ENCODE data around the gene ERAS.
A peak's percentile ranks its signal among the peaks of the same experiment; 100 is the strongest.
"Not testable (repeated sequence)": the region's sequence is repeated elsewhere in the genome, so short reads cannot be mapped to it uniquely, and the experiment has no call there.

The ERAS gene

GRCh38 chrX:48798318-48798717, 28.0 kb upstream of the ERAS start:
- no peak for DNase-seq (ENCODE audit: low read depth in 2 of 2)

- no peak for DNase-seq (ENCODE audit: low read depth in 2 of 2)
These were observed 25.6 kb upstream of the ERAS start for GRCh38 chrX:48800574-48801279.

DNA sequence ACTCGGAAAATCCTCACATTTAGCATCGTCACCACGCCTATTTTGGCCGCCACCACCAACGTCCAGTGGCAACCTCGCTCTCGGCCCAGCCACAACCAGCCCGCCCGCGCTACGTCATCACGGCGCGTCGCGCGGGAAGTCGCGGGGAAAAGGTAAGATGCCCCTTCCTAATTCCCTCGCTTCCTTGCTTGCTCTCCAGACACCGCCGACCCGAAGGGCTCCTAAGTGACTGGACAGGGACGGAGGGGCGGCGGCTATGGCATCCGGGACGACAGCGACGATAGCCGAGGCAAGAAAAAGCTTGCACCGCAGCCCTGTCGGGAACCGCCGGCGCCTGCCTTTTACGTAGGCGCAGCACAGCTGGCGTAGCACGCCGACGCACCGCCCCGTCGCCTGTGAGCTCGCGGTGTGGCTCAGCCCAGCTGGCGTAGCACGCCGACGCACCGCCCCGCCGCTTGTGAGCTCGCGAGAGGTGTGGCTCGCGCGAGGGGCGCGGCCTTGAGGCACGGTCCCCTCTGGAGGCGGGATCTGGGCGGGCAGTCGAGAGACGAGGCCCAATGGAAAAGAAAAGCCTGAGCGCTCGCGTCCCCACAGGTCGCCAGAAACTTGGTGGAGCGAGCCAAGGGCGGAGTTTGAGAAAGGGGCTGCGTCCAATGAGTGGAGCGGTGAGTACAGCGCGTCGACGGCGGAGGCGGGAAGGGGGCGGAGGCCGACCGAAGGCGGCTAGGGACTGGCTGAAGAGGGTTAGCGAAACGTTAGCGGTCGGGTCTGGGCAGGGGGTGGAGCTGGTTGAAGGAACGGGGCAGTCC, 24.8 kb upstream of the ERAS start, which contains the start of gene HDAC6:
HDAC6 (plus strand) TSS at position 788 of the 809 bp plus-strand sequence. CDS start 626 bp downstream, outside the sequence.
- peak; percentile 91 for DNase-seq (ENCODE audit: low read depth in 2 of 2)

- DNase-seq (ENCODE audit: low read depth in 2 of 2), result peak in 1 of 2 donors; percentile 11
These were observed 24.0 kb upstream of the ERAS start for GRCh38 chrX:48802089-48802904.

GRCh38 chrX:48802905-48803200, 23.5 kb upstream of the ERAS start:
- DNase-seq (ENCODE audit: low read depth in 2 of 2), result no peak

GRCh38 chrX:48806081-48806480, 20.2 kb upstream of the ERAS start:
- DNase-seq (ENCODE audit: low read depth in 2 of 2), result no peak

GRCh38 chrX:48813644-48814043, 12.7 kb upstream of the ERAS start:
- no peak for DNase-seq (ENCODE audit: low read depth in 2 of 2)

DNA sequence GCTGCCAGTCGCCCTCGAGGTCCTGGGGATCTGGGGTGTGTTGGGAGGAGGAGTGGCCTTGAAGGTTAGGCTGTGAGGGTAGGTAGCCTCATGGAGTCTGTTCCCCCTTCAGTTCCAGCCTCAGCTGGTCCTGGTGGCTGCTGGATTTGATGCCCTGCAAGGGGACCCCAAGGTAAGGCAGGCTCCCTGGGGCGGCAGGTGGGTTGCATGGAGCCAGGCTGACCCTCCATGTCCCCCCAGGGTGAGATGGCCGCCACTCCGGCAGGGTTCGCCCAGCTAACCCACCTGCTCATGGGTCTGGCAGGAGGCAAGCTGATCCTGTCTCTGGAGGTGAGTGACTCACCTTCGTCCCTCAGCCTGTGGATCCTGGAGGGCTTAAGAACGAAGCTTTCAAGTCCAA, 11.6 kb upstream of the ERAS start:
- DNase-seq (ENCODE audit: low read depth in 2 of 2), result no peak

DNA sequence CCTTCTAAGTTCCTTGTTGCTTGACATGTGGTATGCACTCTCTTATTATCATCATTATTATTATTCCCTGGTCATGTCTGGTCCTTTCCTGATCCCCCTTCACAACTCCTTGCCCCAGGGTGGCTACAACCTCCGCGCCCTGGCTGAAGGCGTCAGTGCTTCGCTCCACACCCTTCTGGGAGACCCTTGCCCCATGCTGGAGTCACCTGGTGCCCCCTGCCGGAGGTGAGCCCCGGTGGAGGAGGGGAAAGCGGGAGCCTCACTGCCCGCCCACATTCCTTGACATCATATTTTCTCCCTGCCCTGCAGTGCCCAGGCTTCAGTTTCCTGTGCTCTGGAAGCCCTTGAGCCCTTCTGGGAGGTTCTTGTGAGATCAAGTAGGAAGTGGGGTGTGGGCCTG, 11.0 kb upstream of the ERAS start:
- DNase-seq (ENCODE audit: low read depth in 2 of 2), result no peak

DNA sequence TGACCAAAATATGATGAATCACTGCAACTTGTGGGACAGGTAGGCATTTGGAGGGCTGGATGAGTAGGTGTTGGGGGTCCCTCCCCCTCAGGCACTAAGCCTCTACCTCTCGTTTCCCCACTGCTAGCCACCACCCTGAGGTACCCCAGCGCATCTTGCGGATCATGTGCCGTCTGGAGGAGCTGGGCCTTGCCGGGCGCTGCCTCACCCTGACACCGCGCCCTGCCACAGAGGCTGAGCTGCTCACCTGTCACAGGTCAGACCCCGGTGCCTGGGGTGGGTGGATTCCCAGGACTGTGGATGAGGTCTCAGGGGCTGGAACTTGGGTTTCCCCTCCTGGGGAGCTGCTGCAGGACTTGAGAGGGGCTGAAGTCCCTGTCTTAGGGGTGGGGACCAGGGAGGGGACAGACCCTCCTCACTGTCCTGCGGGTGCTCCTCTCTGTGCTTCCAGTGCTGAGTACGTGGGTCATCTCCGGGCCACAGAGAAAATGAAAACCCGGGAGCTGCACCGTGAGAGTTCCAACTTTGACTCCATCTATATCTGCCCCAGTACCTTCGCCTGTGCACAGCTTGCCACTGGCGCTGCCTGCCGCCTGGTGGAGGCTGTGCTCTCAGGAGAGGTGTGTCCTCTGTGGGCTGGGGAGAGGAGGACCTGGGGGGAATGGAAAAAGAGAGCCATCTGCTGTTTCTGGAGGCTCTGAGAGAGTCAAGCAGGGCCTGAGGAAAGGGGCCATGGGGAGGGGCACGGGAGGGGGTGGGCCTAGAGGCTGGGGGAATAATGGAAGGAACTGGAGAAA, 10.1 kb upstream of the ERAS start:
- DNase-seq (ENCODE audit: low read depth in 2 of 2), result no peak

DNA sequence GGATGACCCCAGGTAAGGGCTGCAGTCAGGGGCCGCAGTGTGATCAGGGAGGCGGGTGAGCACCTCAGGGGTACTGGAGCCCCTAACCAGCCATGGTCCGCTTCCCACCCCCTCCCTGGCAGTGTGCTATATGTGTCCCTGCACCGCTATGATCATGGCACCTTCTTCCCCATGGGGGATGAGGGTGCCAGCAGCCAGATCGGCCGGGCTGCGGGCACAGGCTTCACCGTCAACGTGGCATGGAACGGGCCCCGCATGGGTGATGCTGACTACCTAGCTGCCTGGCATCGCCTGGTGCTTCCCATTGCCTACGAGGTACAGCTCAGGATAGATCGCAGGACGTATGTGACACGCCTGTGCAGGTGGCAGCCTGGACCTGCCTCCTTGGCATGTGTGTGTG, 8.2 kb upstream of the ERAS start:
- no peak for DNase-seq (ENCODE audit: low read depth in 2 of 2)

GRCh38 chrX:48818866-48819265, 7.4 kb upstream of the ERAS start:
- no peak for DNase-seq (ENCODE audit: low read depth in 2 of 2)

DNA sequence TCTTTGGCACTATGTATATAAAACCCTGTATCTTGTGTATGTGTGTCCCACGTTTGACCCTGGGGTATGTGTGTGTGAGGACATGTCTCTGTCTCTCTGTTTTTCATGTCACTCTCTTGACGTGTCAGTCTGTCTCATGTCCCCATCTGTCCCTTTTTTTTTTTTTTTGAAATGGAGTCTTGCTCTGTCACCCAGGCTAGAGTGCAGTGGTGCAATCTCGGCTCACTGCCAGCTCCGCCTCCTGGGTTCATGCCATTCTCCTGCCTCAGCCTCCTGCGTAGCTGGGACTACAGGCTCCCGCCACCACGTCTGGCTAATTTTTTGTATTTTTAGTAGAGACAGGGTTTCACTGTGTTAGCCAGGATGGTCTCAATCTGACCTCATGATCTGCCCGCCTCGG, 6.9 kb upstream of the ERAS start:
- DNase-seq (ENCODE audit: low read depth in 2 of 2), result not testable (repeated sequence)

DNA sequence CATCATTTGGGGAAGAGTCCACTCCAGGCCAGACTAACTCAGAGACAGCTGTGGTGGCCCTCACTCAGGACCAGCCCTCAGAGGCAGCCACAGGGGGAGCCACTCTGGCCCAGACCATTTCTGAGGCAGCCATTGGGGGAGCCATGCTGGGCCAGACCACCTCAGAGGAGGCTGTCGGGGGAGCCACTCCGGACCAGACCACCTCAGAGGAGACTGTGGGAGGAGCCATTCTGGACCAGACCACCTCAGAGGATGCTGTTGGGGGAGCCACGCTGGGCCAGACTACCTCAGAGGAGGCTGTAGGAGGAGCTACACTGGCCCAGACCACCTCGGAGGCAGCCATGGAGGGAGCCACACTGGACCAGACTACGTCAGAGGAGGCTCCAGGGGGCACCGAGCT, 3.3 kb upstream of the ERAS start:
- DNase-seq (ENCODE audit: low read depth in 2 of 2), result no peak

DNA sequence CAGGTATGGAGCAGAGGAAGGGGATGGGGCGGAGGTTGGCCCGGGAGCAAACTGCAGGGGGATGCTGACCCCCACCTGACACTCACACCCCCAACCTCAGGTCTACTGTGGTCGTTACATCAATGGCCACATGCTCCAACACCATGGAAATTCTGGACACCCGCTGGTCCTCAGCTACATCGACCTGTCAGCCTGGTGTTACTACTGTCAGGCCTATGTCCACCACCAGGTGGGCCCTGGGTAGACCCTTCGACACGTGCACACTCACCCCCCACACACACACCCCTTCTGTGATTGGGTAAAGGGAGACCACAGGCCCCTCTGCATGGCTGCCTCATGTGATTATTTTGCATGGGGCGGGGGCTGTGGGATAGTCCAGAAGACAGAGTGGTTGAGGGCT, 2.2 kb upstream of the ERAS start:
- no peak for DNase-seq (ENCODE audit: low read depth in 2 of 2)

GRCh38 chrX:48826876-48827653, 752 bp downstream of the ERAS start:
- no peak for DNase-seq (ENCODE audit: low read depth in 2 of 2)

- DNase-seq (ENCODE audit: low read depth in 2 of 2), result no peak
These were observed 1.3 kb downstream of the ERAS start for GRCh38 chrX:48827654-48827968.

GRCh38 chrX:48829016-48829735, 2.9 kb downstream of the ERAS start:
- no peak for DNase-seq (ENCODE audit: low read depth in 2 of 2)

DNA sequence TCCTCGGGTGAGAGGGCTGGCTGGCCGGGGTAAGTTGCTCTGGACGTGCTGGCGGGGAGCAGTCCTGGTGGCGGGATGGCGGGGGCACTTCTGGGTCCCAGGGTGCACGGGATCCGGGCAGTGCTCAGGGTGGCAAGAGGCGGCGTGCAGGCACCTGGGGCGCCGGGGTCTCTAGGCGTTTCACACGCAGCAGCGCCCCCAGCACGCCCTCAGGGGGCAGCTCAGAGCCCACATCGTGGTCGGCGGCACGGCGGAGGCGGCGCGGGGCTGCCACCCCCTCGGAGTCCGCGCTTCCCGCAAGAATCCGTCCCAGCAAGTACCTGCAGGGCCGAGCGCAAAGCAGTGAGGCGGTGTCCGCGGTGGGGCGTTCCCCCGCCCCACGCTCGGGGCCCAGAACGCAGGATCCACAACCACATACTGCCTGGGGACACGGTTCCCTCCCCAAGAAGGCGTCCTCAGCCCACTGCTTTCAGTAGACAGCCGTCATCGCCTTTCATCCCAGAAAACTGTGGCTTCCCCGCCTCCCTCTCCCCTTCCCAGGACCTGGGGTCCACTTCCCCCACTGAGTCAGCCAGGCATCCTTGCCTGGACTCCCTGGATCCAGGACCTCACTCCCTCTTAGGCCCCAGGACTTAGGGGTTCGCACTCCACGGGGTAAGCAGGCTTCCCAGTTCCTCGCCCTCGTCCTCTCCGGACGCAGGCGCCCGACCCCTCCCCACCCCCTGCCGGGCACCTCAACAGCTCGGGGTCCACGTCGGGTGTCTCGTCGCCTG, 5.0 kb downstream of the ERAS start:
- DNase-seq (ENCODE audit: low read depth in 2 of 2), result no peak

DNA sequence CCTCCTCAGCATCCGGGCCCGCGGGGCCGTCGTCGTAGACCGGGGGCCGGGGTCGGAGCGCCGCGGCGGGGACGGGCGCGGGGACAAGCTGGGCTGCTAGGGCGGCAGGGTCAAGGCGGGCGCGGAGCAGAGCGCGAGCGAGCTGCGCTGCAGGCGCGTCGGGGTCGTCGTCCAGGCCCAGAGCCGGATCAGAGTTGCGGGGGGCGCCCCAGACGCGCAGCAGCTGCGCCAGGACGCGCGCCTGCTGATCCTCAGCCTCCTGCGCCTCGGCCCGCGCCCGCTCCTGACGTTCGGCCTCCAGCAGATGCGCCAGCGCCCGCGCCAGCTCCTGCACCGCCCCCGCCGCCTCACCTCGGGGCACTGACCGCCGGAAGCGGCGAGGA, 5.6 kb downstream of the ERAS start:
- no peak for DNase-seq (ENCODE audit: low read depth in 2 of 2)

Measured in stimulated activated CD8-positive, alpha-beta memory T cell treated with anti-CD3 and anti-CD28 coated beads, Interleukin-15, amount 100 ng/mL, for 4 hours (primary cell).